ENCODE results near the gene SKA1. TPM values are rescaled to one million over a fixed set of nuclear protein-coding genes. Genes with fewer than 3 reads are reported as not detected.

SKA1 gene
- total RNA-seq, 2 donors from 2014 or later = 0.52 TPM; not detected in 1

DNA sequence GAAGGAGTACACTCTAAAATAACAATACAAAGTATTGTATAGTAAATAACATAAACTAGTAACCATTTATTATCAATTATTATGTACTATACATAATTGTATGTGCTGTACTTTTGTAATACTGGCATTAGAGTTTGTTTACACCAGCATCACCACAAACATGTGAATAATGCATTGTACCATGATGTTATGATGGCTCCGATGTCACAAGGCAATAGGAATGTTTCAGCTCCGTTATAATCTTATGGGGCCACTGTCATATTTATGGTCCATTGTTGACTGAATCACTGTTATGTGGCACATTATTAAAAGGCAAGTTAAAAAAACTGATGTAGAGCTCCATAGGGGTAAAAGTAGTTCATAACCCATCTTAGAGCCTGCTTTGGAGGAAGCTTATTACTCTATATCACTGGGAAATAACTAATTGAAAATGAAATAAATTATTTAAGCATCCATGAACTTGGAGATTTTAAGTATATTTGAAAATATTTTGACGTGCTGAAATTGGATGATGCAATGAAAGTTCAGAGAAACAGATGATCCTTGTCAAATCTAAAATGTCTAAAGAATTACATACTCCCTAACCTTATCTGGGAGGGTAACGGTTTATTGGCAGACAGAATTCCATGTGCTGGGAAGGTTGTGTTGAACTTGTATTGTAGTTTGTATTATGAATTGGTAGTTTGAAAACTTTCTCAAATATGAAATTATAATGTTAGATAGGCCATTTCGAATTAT lies 2.4 kb downstream of the SKA1 start:
- intact Hi-C loops (cut with DNase I) = no loop called here
- 75 to 79% methylated on average over 5 of the region's 5 CpGs for WGBS, 2 donors
- Histone ChIP-seq H3K27ac (no peak overlapping the region), H3K4me3 (no peak overlapping the region), H3K36me3 (replicated peaks in 1 of 2; ENCODE audit: insufficient read depth in 1 of 2, low read depth in 2 of 2) (no peaks in the 10 kb centered on the region), H3K27me3 (no peaks in the 10 kb centered on the region), H3K9me3 (no peaks in the 10 kb centered on the region), H3K4me1 (peaks cover 23% of the 10 kb centered on the region)
- ATAC-seq (no peak), DNase-seq (no peak)
- no peak for TF ChIP-seq POLR2A (IDR thresholded peaks at IDR 0.05)
- TF ChIP-seq, protein P1, sequence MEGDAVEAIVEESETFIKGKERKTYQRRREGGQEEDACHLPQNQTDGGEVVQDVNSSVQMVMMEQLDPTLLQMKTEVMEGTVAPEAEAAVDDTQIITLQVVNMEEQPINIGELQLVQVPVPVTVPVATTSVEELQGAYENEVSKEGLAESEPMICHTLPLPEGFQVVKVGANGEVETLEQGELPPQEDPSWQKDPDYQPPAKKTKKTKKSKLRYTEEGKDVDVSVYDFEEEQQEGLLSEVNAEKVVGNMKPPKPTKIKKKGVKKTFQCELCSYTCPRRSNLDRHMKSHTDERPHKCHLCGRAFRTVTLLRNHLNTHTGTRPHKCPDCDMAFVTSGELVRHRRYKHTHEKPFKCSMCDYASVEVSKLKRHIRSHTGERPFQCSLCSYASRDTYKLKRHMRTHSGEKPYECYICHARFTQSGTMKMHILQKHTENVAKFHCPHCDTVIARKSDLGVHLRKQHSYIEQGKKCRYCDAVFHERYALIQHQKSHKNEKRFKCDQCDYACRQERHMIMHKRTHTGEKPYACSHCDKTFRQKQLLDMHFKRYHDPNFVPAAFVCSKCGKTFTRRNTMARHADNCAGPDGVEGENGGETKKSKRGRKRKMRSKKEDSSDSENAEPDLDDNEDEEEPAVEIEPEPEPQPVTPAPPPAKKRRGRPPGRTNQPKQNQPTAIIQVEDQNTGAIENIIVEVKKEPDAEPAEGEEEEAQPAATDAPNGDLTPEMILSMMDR (IDR thresholded peaks at IDR 0.05) = no peak

DNA sequence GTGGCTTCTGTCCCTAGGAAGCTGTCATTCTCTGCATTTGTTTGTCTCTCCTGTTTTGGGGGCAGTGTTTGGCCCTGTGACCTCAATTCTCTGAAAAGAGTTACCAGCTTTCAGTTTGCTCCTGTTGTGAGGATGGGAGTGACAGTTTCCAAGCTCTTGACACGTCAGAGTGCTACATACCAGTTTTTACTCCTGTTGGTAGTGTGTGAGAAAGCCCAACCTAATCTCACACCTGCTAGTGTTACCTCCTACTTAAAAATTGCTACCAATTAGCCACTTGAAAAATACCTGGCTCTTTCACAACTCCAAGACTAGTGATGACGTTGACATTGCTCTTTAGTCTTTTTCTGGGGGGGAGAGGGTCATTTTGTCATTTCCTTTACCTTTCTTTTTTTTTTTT lies 14.1 kb downstream of the SKA1 start:
- TF ChIP-seq POLR2A (IDR thresholded peaks at IDR 0.05) = no peak
- TF ChIP-seq, protein P1 (IDR thresholded peaks at IDR 0.05) = no peak
- ATAC-seq = no peak
- Histone ChIP-seq H3K4me1 (no peaks in the 10 kb centered on the region), H3K27ac (no peak overlapping the region), H3K4me3 (no peak overlapping the region), H3K36me3 (replicated peaks in 1 of 2; ENCODE audit: insufficient read depth in 1 of 2, low read depth in 2 of 2) (no peaks in the 10 kb centered on the region), H3K27me3 (no peaks in the 10 kb centered on the region), H3K9me3 (no peaks in the 10 kb centered on the region)
- 46 to 60% methylated on average over 2 of the region's 2 CpGs for WGBS, 2 donors
- intact Hi-C loops (cut with DNase I) = no loop called here
- DNase-seq = no peak

DNA sequence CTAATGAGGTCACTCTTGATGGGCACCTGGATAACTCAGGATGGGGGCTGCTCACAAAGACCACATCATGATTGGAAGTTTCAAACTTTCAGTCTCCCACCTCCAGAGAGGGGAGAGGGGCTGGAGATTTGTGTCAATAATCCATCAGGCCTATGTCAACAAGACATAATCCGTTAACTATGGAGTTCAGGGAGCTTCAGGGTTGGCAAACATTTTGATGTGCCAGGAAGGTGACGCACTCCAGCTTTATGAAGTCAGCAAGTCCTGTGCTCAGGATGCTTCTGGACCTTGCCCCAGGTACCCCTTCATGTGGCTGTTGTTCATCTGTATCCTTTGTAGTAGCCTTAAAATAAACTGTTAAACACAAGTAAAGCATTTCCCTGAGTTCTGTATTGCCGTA lies 19.0 kb downstream of the SKA1 start:
- H3K27me3 ChIP-seq = no peaks in the 10 kb centered on the region
- DNase-seq (no peak), ATAC-seq (no peak)
- H3K27ac ChIP-seq = no peak overlapping the region
- no peak overlapping the region for H3K4me3 ChIP-seq
- no peak for TF ChIP-seq POLR2A (IDR thresholded peaks at IDR 0.05)
- TF ChIP-seq, protein P1 (IDR thresholded peaks at IDR 0.05) = no peak
- intact Hi-C loops (cut with DNase I) = no loop called here
- H3K4me1 ChIP-seq = no peaks in the 10 kb centered on the region
- H3K36me3 ChIP-seq (replicated peaks in 1 of 2; ENCODE audit: insufficient read depth in 1 of 2, low read depth in 2 of 2) = no peaks in the 10 kb centered on the region
- 76 to 93% methylated on average over 3 of the region's 3 CpGs for WGBS, 2 donors
- no peaks in the 10 kb centered on the region for H3K9me3 ChIP-seq

DNA sequence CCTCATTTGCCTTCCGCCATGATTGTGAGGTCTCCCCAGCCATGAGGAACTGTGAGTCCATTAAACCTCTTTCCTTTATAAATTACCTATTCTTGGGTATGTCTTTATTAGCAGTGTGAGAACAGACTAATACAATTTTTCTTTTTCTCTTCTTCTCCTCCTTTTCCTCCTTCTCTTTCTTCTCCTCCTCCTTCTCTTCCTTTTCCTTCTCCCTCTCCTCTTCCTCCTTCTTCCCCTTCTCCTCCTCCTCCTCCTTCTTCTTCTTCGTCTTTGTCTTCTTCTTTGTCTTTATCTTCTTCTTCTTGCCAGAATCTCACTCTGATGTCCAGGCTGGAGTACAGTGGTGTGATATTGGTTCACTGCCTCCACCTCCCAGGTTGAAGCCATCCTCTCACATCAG lies 20.2 kb downstream of the SKA1 start:
- intact Hi-C loops (cut with DNase I) = no loop called here
- ATAC-seq = no peak
- no peak for TF ChIP-seq POLR2A (IDR thresholded peaks at IDR 0.05)
- TF ChIP-seq, protein P1 (IDR thresholded peaks at IDR 0.05) = no peak
- no peak overlapping the region for H3K4me3 ChIP-seq
- no peak overlapping the region for H3K27ac ChIP-seq
- no peaks in the 10 kb centered on the region for H3K4me1 ChIP-seq
- no peak for DNase-seq
- no peaks in the 10 kb centered on the region for H3K36me3 ChIP-seq (replicated peaks in 1 of 2; ENCODE audit: insufficient read depth in 1 of 2, low read depth in 2 of 2)
- no peaks in the 10 kb centered on the region for H3K9me3 ChIP-seq
- WGBS, 2 donors = 79 to 100% methylated on average over 2 of the region's 2 CpGs
- no peaks in the 10 kb centered on the region for H3K27me3 ChIP-seq

Measured in body of pancreas (tissue), 4 donors.